ENCODE measurements around the gene TMEM156.

DNA sequence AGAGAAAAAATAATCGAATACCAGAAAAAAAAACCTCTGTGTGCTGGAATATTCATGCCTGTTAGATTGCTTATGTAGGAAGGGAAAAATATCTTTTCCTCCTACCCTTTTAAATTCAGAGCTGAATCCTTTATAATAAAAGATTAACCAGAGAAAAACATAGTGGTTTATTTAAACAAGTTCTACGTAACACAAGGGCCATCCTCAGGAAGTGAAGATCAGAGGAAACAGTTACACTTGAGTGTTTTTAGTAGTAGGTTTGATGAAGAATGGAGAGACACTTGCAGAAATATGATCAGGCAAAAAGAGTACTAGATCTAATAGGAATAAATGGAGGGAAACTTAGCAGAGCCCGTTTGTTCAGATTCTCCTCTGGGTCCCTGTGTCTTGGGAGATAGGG is 66.3 kb downstream of the TMEM156 start:
- TF ChIP-seq, protein P1, sequence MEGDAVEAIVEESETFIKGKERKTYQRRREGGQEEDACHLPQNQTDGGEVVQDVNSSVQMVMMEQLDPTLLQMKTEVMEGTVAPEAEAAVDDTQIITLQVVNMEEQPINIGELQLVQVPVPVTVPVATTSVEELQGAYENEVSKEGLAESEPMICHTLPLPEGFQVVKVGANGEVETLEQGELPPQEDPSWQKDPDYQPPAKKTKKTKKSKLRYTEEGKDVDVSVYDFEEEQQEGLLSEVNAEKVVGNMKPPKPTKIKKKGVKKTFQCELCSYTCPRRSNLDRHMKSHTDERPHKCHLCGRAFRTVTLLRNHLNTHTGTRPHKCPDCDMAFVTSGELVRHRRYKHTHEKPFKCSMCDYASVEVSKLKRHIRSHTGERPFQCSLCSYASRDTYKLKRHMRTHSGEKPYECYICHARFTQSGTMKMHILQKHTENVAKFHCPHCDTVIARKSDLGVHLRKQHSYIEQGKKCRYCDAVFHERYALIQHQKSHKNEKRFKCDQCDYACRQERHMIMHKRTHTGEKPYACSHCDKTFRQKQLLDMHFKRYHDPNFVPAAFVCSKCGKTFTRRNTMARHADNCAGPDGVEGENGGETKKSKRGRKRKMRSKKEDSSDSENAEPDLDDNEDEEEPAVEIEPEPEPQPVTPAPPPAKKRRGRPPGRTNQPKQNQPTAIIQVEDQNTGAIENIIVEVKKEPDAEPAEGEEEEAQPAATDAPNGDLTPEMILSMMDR (IDR thresholded peaks at IDR 0.05; ENCODE audit: borderline replicate concordance, extremely low read depth, low read length, poor library complexity, severe bottlenecking), result no peak
- no peak for TF ChIP-seq EZH2 (IDR thresholded peaks at IDR 0.05; ENCODE audit: borderline replicate concordance, low read depth, low read length, severe bottlenecking)
